HAP-1 (cell line): ENCODE measurements around the gene ASS1.

ENCODE experiments used
- DNase-seq, 2 experiments: peaks; one replicate each; pipeline ENCODE4 v3.0.0-alpha.2; 2016 to 2020; ENCODE audit warnings: low spot score in 2 of 2
- H3K27me3 ChIP-seq: fragments of 250-450 bp; sonication (Bioruptor Pico); 2 replicates; pipeline ENCODE4 v1.5.1; 2020; ENCODE audit warnings: low read depth, mild to moderate bottlenecking, moderate library complexity
- H3K36me3 ChIP-seq: fragments of 250-450 bp; sonication (Bioruptor Pico); replicated peaks from 2 replicates; pipeline ENCODE4 v1.5.1; 2020; ENCODE audit warnings: mild to moderate bottlenecking
- H3K4me1 ChIP-seq: fragments of 250-450 bp; sonication (Bioruptor Pico); 2 replicates; pipeline ENCODE4 v1.5.1; 2020; ENCODE audit warnings: mild to moderate bottlenecking
- H3K4me3 ChIP-seq: fragments of 250-450 bp; sonication (Bioruptor Pico); 2 replicates; pipeline ENCODE4 v1.5.1; 2020; ENCODE audit warnings: mild to moderate bottlenecking, moderate library complexity
- H3K9me3 ChIP-seq: fragments of 250-450 bp; sonication (Bioruptor Pico); 2 replicates; pipeline ENCODE4 v1.5.1; 2020; ENCODE audit warnings: mild to moderate bottlenecking, moderate library complexity
- in situ Hi-C: fragments of 300-500 bp; cut with MboI; formaldehyde crosslinking; loops from 3 replicates; pipeline ENCODE4 v1.14.3; 2020; ENCODE audit warnings: low sequenced_read_pairs, inconsistent platforms, mixed read lengths

Gene ASS1

GRCh38 chr9:130408669-130409068, 36.1 kb upstream of the ASS1 start:
- Histone ChIP-seq H3K9me3 (no peaks in the 10 kb centered on the region), H3K36me3 (no peaks in the 10 kb centered on the region), H3K27me3 (no peaks in the 10 kb centered on the region), H3K4me3 (no peak overlapping the region), H3K4me1 (no peaks in the 10 kb centered on the region)
- DNase-seq, result no peak
- in situ Hi-C loops, result no loop called here

DNA sequence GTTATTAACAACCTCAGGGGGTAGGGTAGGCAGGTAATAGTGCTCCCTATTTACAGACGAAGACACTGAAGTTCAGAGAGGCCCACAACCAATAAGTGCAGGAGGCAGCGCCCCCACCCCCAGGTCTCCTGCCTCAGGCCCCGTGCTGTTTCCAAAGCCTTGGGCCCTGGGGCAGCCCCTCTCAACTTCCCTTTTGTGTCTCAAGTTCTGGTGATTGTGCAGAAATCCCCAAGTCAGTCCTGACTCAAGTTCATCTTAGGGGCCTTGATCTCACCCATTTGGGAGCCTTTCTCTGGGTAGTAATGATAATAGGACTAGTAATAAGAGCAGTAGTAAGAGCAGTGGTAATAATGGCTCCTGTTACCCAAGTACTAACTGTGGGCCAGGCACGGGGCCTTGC, 35.5 kb upstream of the ASS1 start:
- Histone ChIP-seq H3K4me1 (no peaks in the 10 kb centered on the region), H3K9me3 (no peaks in the 10 kb centered on the region), H3K4me3 (no peak overlapping the region), H3K36me3 (no peaks in the 10 kb centered on the region), H3K27me3 (no peaks in the 10 kb centered on the region)
- no peak for DNase-seq
- in situ Hi-C loops, result no loop called here

DNA sequence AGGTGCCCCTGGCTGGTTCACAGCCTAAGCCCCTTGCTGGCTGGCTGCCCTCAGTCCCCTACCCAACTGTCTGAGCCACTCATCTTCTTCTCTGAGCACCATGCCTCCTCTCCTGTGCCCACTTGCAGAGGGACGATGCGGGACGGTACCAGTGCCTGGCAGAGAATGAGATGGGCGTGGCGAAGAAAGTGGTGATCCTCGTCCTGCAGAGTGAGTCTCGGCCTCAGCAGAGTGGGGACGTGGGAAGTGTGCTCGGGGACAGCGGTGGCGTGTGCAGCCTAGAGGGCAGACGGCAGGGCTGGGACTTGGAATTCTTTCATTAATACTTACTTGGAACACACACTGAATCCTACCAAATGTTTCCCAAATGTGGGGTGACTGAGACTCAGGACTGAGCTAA, 34.3 kb upstream of the ASS1 start:
- in situ Hi-C loops, result no loop called here
- no peaks in the 10 kb centered on the region for H3K36me3 ChIP-seq
- no peaks in the 10 kb centered on the region for H3K27me3 ChIP-seq
- no peak overlapping the region for H3K4me3 ChIP-seq
- H3K9me3 ChIP-seq, result no peaks in the 10 kb centered on the region
- no peaks in the 10 kb centered on the region for H3K4me1 ChIP-seq
- DNase-seq, result no peak

DNA sequence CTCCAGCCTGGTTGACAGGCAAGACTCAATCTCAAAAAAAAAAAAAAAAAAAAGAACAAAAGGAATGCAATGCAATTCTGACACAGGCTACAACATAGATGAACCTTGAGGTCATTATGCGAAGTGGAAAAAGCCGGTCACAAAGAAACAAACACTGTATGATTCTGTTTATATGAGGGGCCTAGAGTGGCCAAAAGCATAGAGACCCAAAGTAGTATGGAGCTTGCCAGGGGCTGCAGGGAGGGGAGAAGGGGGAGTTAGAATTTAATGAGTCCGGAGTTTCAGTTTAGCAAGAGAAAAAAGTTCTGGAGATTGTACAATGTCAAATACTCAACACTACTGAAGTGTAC, 33.2 kb upstream of the ASS1 start:
- no peaks in the 10 kb centered on the region for H3K36me3 ChIP-seq
- no peaks in the 10 kb centered on the region for H3K27me3 ChIP-seq
- H3K4me3 ChIP-seq, result no peak overlapping the region
- in situ Hi-C loops, result no loop called here
- DNase-seq, result no peak
- H3K9me3 ChIP-seq, result no peaks in the 10 kb centered on the region
- H3K4me1 ChIP-seq, result no peaks in the 10 kb centered on the region

DNA sequence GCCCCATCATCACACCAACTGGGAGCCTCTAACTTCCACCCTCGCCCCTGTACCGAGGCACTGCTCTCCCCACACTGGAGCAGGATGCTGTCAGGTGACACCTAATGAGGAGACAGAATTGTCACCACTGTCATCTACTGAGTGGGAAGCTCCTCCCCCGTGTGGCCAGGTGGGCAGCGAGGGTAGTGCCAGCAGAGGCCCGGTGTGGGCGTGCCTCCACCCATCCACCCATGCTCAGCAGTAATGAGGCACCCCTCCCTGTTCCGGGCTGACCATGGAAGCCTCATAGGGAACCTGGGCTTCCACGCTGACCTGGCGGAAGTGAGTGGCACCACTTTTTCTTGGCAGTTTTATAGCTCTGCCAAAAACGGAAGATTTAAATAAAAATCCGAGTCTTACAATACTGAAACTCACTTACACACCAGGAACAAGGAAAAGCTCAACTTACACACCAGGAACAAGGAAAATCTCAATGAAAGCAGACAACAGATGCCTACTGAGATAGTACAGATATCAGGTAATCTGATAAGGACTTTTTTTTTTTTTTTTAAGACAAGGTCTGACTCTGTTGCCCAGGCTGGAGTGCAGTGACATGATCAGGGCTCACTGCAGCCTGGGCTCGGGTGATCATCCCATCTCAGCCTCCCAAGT, 30.6 kb upstream of the ASS1 start:
- Histone ChIP-seq H3K4me3 (no peak overlapping the region), H3K9me3 (no peaks in the 10 kb centered on the region), H3K36me3 (no peaks in the 10 kb centered on the region), H3K27me3 (no peaks in the 10 kb centered on the region; the same call in 1 of the 2 replicates), H3K4me1 (no peaks in the 10 kb centered on the region)
- DNase-seq, result no peak
- in situ Hi-C loops, result no loop called here

DNA sequence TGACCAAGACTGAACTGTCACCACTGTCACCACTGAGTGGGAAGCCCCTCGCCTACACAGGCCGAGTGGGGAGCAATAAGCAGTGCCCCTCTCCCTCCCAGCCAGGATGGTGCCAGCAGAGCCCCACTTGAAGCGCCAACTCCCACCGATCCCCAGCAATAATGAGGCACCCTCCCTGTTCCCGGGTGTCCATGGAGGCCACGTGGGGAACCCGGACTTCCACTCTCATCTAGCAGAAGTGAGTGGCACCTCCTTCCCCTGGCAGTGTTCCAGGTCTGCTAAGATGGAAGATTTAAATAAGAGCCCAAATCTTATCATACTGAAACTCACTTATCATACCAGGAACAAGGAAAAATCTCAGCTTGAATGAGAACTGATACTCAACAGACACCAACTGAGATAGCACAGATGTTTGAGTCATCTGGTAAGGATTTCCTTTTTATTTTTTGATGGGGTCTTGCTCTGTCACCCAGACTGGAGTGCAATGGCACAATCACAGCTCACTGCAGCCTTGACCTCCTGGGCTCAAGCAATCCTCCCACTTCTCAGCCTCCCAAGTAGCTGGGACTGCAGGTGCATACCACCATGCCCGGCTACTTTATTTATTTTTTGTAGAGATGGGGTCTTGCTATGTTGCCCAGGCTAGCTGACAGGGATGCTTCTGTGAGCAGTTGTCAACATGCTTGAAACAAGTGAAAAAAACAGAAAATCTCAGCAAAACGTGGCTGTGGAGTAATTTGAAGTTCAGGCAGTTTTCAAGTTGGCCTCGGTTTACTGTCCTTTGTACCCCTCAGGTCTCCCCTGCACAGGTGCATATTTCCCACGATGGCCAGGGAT, 29.6 kb upstream of the ASS1 start:
- H3K4me3 ChIP-seq, result no peak overlapping the region
- H3K36me3 ChIP-seq, result no peaks in the 10 kb centered on the region
- H3K27me3 ChIP-seq, result no peaks in the 10 kb centered on the region; the same call in 1 of the 2 replicates
- no peaks in the 10 kb centered on the region for H3K4me1 ChIP-seq
- DNase-seq, result no peak
- H3K9me3 ChIP-seq, result no peaks in the 10 kb centered on the region
- in situ Hi-C loops, result no loop called here

- Histone ChIP-seq H3K9me3 (no peaks in the 10 kb centered on the region), H3K4me1 (no peaks in the 10 kb centered on the region), H3K36me3 (no peaks in the 10 kb centered on the region), H3K27me3 (no peaks in the 10 kb centered on the region; the same call in 1 of the 2 replicates), H3K4me3 (no peak overlapping the region)
- DNase-seq, result no peak
- in situ Hi-C loops, result no loop called here
Observed at GRCh38 chr9:130417602-130418001, 27.2 kb upstream of the ASS1 start.

GRCh38 chr9:130418776-130419175, 26.0 kb upstream of the ASS1 start:
- Histone ChIP-seq H3K4me3 (no peak overlapping the region), H3K4me1 (no peaks in the 10 kb centered on the region), H3K36me3 (no peaks in the 10 kb centered on the region), H3K27me3 (no peaks in the 10 kb centered on the region; the same call in 1 of the 2 replicates), H3K9me3 (no peaks in the 10 kb centered on the region)
- in situ Hi-C loops, result no loop called here
- DNase-seq, result no peak

- Histone ChIP-seq H3K4me3 (no peak overlapping the region), H3K4me1 (no peaks in the 10 kb centered on the region), H3K36me3 (no peaks in the 10 kb centered on the region), H3K27me3 (no peaks in the 10 kb centered on the region; the same call in 1 of the 2 replicates), H3K9me3 (no peaks in the 10 kb centered on the region)
- DNase-seq, result no peak
- in situ Hi-C loops, result no loop called here
Observed at GRCh38 chr9:130419521-130420035, 25.2 kb upstream of the ASS1 start.

- Histone ChIP-seq H3K27me3 (no peaks in the 10 kb centered on the region; the same call in 1 of the 2 replicates), H3K4me3 (no peak overlapping the region), H3K36me3 (no peaks in the 10 kb centered on the region), H3K9me3 (no peaks in the 10 kb centered on the region), H3K4me1 (no peaks in the 10 kb centered on the region)
- no peak for DNase-seq
- in situ Hi-C loops, result no loop called here
Observed at GRCh38 chr9:130421154-130421801, 23.5 kb upstream of the ASS1 start.

- Histone ChIP-seq H3K27me3 (no peaks in the 10 kb centered on the region; the same call in 1 of the 2 replicates), H3K4me1 (no peaks in the 10 kb centered on the region), H3K4me3 (no peak overlapping the region), H3K9me3 (no peaks in the 10 kb centered on the region), H3K36me3 (no peaks in the 10 kb centered on the region)
- DNase-seq, result no peak
- in situ Hi-C loops, result no loop called here
Observed at GRCh38 chr9:130421802-130422276, 22.9 kb upstream of the ASS1 start.

DNA sequence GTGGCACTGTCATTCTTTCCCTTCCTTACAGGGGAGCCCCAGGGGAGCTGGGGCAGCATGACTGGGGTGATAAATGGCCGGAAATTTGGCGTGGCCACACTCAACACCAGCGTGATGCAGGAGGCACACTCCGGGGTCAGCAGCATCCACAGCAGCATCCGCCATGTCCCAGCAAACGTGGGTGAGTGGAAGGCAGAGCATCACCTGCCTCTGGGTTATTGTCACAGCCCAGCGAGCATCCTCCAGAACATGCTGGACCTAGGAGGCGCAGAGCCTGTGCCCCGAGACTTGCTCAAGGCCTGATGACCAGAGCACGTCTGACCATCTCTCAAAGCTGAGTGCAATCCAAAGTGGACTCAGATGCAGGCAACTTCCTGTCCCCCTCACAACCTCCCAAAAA, 22.2 kb upstream of the ASS1 start:
- no peaks in the 10 kb centered on the region for H3K9me3 ChIP-seq
- no peak overlapping the region for H3K4me3 ChIP-seq
- no peaks in the 10 kb centered on the region for H3K36me3 ChIP-seq
- in situ Hi-C loops, result no loop called here
- no peaks in the 10 kb centered on the region for H3K4me1 ChIP-seq
- H3K27me3 ChIP-seq, result no peaks in the 10 kb centered on the region; the same call in 1 of the 2 replicates
- no peak for DNase-seq

GRCh38 chr9:130423272-130423671, 21.5 kb upstream of the ASS1 start:
- H3K4me1 ChIP-seq, result no peaks in the 10 kb centered on the region
- in situ Hi-C loops, result no loop called here
- DNase-seq, result no peak
- no peaks in the 10 kb centered on the region; the same call in 1 of the 2 replicates for H3K27me3 ChIP-seq
- H3K36me3 ChIP-seq, result no peaks in the 10 kb centered on the region
- H3K9me3 ChIP-seq, result no peaks in the 10 kb centered on the region
- H3K4me3 ChIP-seq, result no peak overlapping the region
